Left lung (tissue), 10 donors: ENCODE data around the gene SHOC1. TPM values are rescaled to one million over a fixed set of nuclear protein-coding genes. Genes with fewer than 3 reads are reported as not detected.
A peak's percentile ranks its signal among the peaks of the same experiment; 100 is the strongest.
"Not testable (repeated sequence)": the region's sequence is repeated elsewhere in the genome, so short reads cannot be mapped to it uniquely, and the experiment has no call there.

Experiments used
- ATAC-seq: fragments of 200-7000 bp; cut with Tn5 transposase; one replicate; pipeline ENCODE4 v1.9.1; 2020; ENCODE audit warnings: moderate library complexity
- DNase-seq, 4 donors: peaks; one replicate each; pipeline ENCODE4 v3.0.0-alpha.2; 2013 to 2020
- H3K27ac ChIP-seq, 2 donors: fragments of 200-600 bp; sonication (generic) in 1 of 2; one replicate each; pipeline versions ENCODE4 v1.5.0 to v1.8.0; 2020 to 2021
- H3K27me3 ChIP-seq, 2 donors: fragments of 200-600 bp; sonication (generic) in 1 of 2; one replicate each; pipeline versions ENCODE4 v1.5.0 to v1.8.0; 2020 to 2021
- H3K36me3 ChIP-seq, 2 donors: fragments of 200-600 bp; sonication (generic) in 1 of 2; one replicate each; pipeline versions ENCODE4 v1.5.0 to v1.8.0; 2020 to 2021
- H3K4me1 ChIP-seq, 2 donors: fragments of 200-600 bp; one replicate each; pipeline ENCODE4 v1.8.0; 2021
- H3K4me3 ChIP-seq, 2 donors: fragments of 200-600 bp; sonication (generic) in 1 of 2; one replicate each; pipeline versions ENCODE4 v1.5.0 to v1.8.0; 2020 to 2021; ENCODE audit warnings: mild to moderate bottlenecking in 1 of 2
- H3K9me3 ChIP-seq, 2 donors: fragments of 200-600 bp; sonication (generic) in 1 of 2; one replicate each; pipeline versions ENCODE4 v1.5.0 to v1.8.0; 2020 to 2021
- intact Hi-C, 2 donors: fragments of 100-400 bp; cut with DNase I; formaldehyde crosslinking; loops; one replicate each; pipeline versions ENCODE4 v1.11.2 to v1.14.2; 2022
- polyA plus RNA-seq, 6 donors: library from polyadenylated mRNA; unstranded; fragments of 120-200 nt; gene quantifications; one replicate each; pipeline ENCODE4 v1.2.1, GENCODE V29; 2013; ENCODE audit not compliant: insufficient read length in 6 of 6
- total RNA-seq, 2 donors: library from RNA; stranded (reverse); fragmentation: NEBNext Ultra II Directional; extraction: Animal tissue kit (Norgen Biotek cat#: 25700); gene quantifications; one replicate each; pipeline ENCODE4 v1.2.1, GENCODE V29; 2021
- TF ChIP-seq, protein P1 (sequence below), 2 donors: fragments of 200-600 bp; sonication (generic) in 1 of 2; IDR thresholded peaks; one replicate each; pipeline versions ENCODE4 v1.5.0 to v1.8.0; 2021; ENCODE audit warnings: antibody characterized with exemption in 2 of 2
- donor health status: DM: no; HTN: yes; CAD: no.
- donor health status: DM: no; HTN: no; CAD: no.

Gene SHOC1
- total and polyA plus RNA-seq, 8 donors = 0.06 to 0.63 (median 0.55) TPM

DNA sequence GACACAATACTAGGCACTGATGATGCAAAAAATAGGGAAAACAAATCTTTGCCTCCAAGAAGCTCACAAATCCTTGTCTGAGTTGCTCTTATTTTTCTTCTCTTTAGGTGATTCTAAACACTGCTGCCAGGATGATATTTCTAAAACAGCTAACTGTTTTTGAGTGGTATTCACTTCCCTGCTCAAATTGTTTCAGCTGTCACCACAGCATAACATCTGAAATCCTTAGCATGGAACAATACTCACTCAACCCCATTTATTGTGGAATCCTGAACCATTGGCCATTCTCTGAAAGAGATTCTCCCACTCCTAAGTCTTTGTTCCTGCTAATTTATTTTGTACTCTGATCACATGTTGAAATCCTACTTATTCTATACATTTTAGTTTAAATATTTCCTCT lies 4.8 kb upstream of the SHOC1 start:
- no peaks in the 10 kb centered on the region for H3K36me3 ChIP-seq
- ATAC-seq (no peak), DNase-seq (no peak)
- no peaks in the 10 kb centered on the region for H3K9me3 ChIP-seq
- H3K4me1 ChIP-seq = no peaks in the 10 kb centered on the region
- no peaks in the 10 kb centered on the region for H3K27me3 ChIP-seq
- H3K4me3 ChIP-seq = no peak overlapping the region
- TF ChIP-seq, protein P1, sequence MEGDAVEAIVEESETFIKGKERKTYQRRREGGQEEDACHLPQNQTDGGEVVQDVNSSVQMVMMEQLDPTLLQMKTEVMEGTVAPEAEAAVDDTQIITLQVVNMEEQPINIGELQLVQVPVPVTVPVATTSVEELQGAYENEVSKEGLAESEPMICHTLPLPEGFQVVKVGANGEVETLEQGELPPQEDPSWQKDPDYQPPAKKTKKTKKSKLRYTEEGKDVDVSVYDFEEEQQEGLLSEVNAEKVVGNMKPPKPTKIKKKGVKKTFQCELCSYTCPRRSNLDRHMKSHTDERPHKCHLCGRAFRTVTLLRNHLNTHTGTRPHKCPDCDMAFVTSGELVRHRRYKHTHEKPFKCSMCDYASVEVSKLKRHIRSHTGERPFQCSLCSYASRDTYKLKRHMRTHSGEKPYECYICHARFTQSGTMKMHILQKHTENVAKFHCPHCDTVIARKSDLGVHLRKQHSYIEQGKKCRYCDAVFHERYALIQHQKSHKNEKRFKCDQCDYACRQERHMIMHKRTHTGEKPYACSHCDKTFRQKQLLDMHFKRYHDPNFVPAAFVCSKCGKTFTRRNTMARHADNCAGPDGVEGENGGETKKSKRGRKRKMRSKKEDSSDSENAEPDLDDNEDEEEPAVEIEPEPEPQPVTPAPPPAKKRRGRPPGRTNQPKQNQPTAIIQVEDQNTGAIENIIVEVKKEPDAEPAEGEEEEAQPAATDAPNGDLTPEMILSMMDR (IDR thresholded peaks at IDR 0.05) = no peak
- H3K27ac ChIP-seq = no peak overlapping the region
- intact Hi-C loops = no loop called here

DNA sequence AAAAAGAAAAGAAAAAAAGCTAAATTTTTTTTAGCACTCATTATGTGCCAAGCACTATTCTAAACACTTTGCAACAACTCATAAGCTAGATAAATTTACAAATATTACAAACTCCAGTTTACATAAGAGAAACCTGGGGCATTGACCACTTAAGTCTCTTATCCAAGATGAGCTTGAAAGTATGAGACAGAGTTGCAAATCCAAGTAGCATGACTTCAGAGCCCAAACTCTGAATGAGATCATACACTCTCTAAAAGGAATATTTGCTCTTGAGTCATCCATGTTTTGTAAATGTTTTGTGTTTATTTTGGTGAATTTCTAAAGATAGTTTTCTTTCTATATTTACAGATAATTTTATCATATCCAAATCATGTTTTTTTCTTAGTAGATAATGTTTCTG lies 4.0 kb upstream of the SHOC1 start:
- no peaks in the 10 kb centered on the region for H3K36me3 ChIP-seq
- ATAC-seq = peak; percentile 17
- H3K9me3 ChIP-seq = no peaks in the 10 kb centered on the region

DNA sequence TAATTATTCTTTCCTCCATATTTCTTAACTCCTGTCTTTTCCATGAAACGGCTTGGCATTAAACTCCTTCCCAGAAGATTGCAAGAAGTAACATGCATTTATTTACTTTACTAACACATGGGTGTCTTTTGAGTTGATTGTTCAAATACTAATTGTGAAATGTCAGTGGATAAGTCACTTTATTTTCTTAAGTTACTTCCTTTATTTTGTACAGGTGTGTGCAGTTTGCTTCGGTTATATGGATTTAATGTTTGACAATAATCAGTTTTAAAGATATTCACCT lies 761 bp upstream of the SHOC1 start:
- DNase-seq = no peak
- TF ChIP-seq, protein P1 (IDR thresholded peaks at IDR 0.05) = no peak
- Histone ChIP-seq H3K27me3 (no peaks in the 10 kb centered on the region), H3K4me1 (no peaks in the 10 kb centered on the region), H3K9me3 (no peaks in the 10 kb centered on the region), H3K4me3 (no peak overlapping the region), H3K36me3 (no peaks in the 10 kb centered on the region), H3K27ac (no peak overlapping the region)
- ATAC-seq = no peak
- intact Hi-C loops = no loop called here

More for the DNA sequence above, 4.0 kb upstream of the SHOC1 start:
- intact Hi-C loops = no loop called here
- DNase-seq = no peak
- TF ChIP-seq, protein P1 (IDR thresholded peaks at IDR 0.05) = no peak
- no peaks in the 10 kb centered on the region for H3K4me1 ChIP-seq
- H3K4me3 ChIP-seq = no peak overlapping the region
- H3K27me3 ChIP-seq = no peaks in the 10 kb centered on the region
- no peak overlapping the region for H3K27ac ChIP-seq

DNA sequence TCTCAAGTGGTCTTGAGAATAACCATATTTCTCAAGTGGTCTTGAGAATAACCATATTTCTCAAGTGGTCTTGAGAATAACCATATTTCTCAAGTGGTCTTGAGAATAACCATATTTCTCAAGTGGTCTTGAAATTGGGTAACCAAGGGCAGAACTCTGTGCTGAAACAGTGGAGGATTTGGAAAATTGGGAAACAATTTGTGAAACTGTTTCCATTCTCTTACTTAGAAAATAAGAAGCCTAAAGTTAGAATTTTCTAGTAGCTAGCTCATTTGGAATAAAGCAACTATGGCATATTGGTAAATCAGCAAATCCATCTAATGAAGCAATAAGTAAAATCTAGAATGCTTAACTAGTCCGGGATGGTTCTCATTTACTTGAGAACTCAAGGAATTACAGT lies 2.9 kb downstream of the SHOC1 start:
- H3K27ac ChIP-seq = peak overlapping the region in 1 of 2 donors; percentile 39
- H3K36me3 ChIP-seq, H3K4me3 ChIP-seq, intact Hi-C loops, DNase-seq, H3K4me1 ChIP-seq, H3K27me3 ChIP-seq, H3K9me3 ChIP-seq, ATAC-seq: not testable (repeated sequence)

DNA sequence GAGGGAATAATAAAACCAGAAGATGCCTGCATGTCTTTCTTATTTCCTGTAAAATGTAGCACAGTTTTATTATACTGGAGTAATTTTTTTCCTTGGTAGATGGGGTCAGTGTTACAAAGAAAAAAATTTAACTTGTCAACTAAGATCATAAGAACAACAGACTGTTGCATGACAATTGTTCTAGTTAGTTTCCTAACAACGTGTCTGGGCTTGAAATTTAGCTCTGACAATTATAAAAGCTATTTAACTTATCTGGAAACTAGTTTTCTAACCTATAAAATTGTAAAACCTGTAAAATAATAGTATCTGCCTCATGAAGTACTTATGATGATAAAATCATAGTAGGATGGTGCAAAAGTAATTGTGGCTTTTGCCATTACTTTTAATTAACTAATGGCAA lies 4.9 kb downstream of the SHOC1 start:
- Histone ChIP-seq H3K36me3 (no peaks in the 10 kb centered on the region), H3K9me3 (peaks cover 0 to 6% of the 10 kb centered on the region in 2 donors), H3K4me1 (no peaks in the 10 kb centered on the region), H3K27me3 (no peaks in the 10 kb centered on the region), H3K4me3 (no peak overlapping the region), H3K27ac (no peak overlapping the region)
- TF ChIP-seq, protein P1 (IDR thresholded peaks at IDR 0.05) = no peak
- DNase-seq (no peak), ATAC-seq (no peak)
- intact Hi-C loops = no loop called here

DNA sequence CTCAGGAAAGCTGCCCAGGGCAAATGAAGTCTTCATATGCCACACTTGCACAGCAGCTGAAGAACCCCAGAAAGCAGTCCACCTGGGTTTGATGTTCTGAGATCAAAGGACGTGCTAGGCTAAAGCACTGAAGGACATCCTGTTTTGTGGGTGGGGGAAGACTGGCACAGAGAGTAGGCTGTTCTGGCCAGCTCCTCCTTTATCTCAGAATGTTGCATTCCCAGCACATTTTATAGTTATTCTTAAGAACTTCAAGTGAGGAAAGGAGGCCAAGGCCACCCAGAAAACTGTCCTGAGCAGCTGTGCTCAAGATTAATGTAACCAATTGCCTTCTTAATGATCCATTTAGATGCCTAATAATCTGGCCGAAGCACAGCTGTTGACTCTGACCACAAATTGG lies 10.9 kb downstream of the SHOC1 start:
- ATAC-seq (no peak), DNase-seq (peak in 2 of 4 donors; percentile 28 to 48)
- Histone ChIP-seq H3K9me3 (peaks cover 0 to 6% of the 10 kb centered on the region in 2 donors), H3K36me3 (no peaks in the 10 kb centered on the region), H3K4me3 (no peak overlapping the region), H3K27me3 (no peaks in the 10 kb centered on the region), H3K4me1 (no peaks in the 10 kb centered on the region), H3K27ac (no peak overlapping the region)
- TF ChIP-seq, protein P1 (IDR thresholded peaks at IDR 0.05) = no peak
- intact Hi-C loops = no loop called here
